ENCODE results near the gene MBD4. TPM values are rescaled to one million over a fixed set of nuclear protein-coding genes. Genes with fewer than 3 reads are reported as not detected.
"Not testable (repeated sequence)": the region's sequence is repeated elsewhere in the genome, so short reads cannot be mapped to it uniquely, and the experiment has no call there.

The MBD4 gene
- total RNA-seq (140 and 144 TPM in 2 replicates), polyA plus RNA-seq (89.7 and 95.7 TPM in 2 replicates), polyA minus RNA-seq (49.0 and 63.0 TPM in 2 replicates)
- total RNA-seq (2013), result 187 TPM

GRCh38 chr3:129439817-129440617, at the start of gene MBD4, which contains the start of gene IFT122:
TSS of gene MBD4 (minus strand) at chr3:129439948. CDS start at chr3:129439833, 115 bp downstream.
TSS of gene IFT122 (plus strand) at chr3:129440224. CDS start at chr3:129440331, 107 bp downstream.
- intact Hi-C loops (cut with micrococcal nuclease), result loop anchor here (1.0 to 5.0 kb wide), 11 partner anchors 12 to 453 kb away; partner anchors contain the start of genes EFCAB12, HMCES, PLXND1 and TMCC1
- peak; percentile 84 for ATAC-seq (ENCODE audit: low read depth)
- peaks cover 52% of the 10 kb centered on the region for H3K4me1 Mint-ChIP-seq

GRCh38 chr3:129489258-129489657, 49.5 kb upstream of the MBD4 start:
- POLR2A ChIA-PET; H3K27ac ChIP-seq (ENCODE audit: low read length in 2 of 2): not testable (repeated sequence)

More at GRCh38 chr3:129439817-129440617, at the start of gene MBD4, which contains the start of gene IFT122:
- ChIA-PET POLR2A (interaction anchor here (0.8 to 3.1 kb wide), 7 partner anchors 11 to 257 kb away, joined by 3 to 17 read pairs (median 3); partner anchors contain the start of gene EFCAB12), CTCF (interaction anchor here (0.8 to 1.9 kb wide), 8 partner anchors 9 to 278 kb away, joined by 3 to 10 read pairs (median 5); no protein-coding TSS in a partner anchor)
- Histone ChIP-seq H3K4me3 (ENCODE audit: control extremely low read depth in 1 of 5, extremely low read depth in 1 of 5, insufficient read depth in 1 of 5, low read depth in 2 of 5, low read length in 4 of 5) (peak within 1 kb of the TSS; percentile 81 to 100 (median 99)), H3K27ac (ENCODE audit: low read length in 2 of 2) (peak within 1 kb of the TSS; percentile 78 to 91), H3K27me3 (replicated peaks in 1 of 4; ENCODE audit: control extremely low read depth in 1 of 4, control insufficient read depth in 3 of 4, insufficient read depth in 4 of 4, low read length in 3 of 4) (no peaks in the 10 kb centered on the region), H3K4me2 (replicated peaks; ENCODE audit: low read depth, low read length, poor library complexity, severe bottlenecking) (peak within 1 kb of the TSS; percentile 84), H3K9ac (ENCODE audit: low read length) (peak within 1 kb of the TSS; percentile 98), H3K9me3 (ENCODE audit: control extremely low read depth in 1 of 3, control insufficient read depth in 2 of 3, insufficient read depth in 1 of 3, low read length in 2 of 3) (no peaks in the 10 kb centered on the region), H4K20me1 (ENCODE audit: control insufficient read depth, insufficient read depth, low read length, poor library complexity, severe bottlenecking) (no peaks in the 10 kb centered on the region), H3K36me3 (replicated peaks in 1 of 2; ENCODE audit: control extremely low read depth in 1 of 2, control insufficient read depth in 1 of 2, extremely low read depth in 1 of 2, insufficient read depth in 2 of 2, low read length in 1 of 2) (peaks cover 0 to 26% of the 10 kb centered on the region in 2 experiments), H2AFZ (ENCODE audit: insufficient read depth, low read depth, low read length, poor library complexity, severe bottlenecking) (peak within 1 kb of the TSS; percentile 93), H3K79me2 (ENCODE audit: control insufficient read depth, insufficient read depth, low read length) (peaks cover 76% of the 10 kb centered on the region), H3K4me1 (ENCODE audit: control insufficient read depth in 2 of 2, insufficient read depth in 2 of 2, low read length in 2 of 2) (peaks cover 45 to 46% of the 10 kb centered on the region in 2 donors)
- H3K9me3 Mint-ChIP-seq (ENCODE audit: insufficient read depth), result no peaks in the 10 kb centered on the region
- WGBS (ENCODE audit: insufficient coverage), result under 1% methylated on average over 74 of the region's 75 CpGs
- peak within 1 kb of the TSS; percentile 93 for H3K4me3 Mint-ChIP-seq
- no peaks in the 10 kb centered on the region for H3K27me3 Mint-ChIP-seq
- peak within 1 kb of the TSS; percentile 95 for H3K27ac Mint-ChIP-seq
- DNase-seq, result peak; percentile 99
- TF ChIP-seq EZH2 (IDR thresholded peaks at IDR 0.05; ENCODE audit: borderline replicate concordance, insufficient read depth, low read depth, low read length, poor library complexity, severe bottlenecking) (no peak), CTCF (IDR thresholded peaks at IDR 0.05) (no peak)

GRCh38 chr3:129487868-129488335, 48.2 kb upstream of the MBD4 start:
- H3K27me3 Mint-ChIP-seq; H2AFZ ChIP-seq (ENCODE audit: insufficient read depth, low read depth, low read length, poor library complexity, severe bottlenecking); ATAC-seq (ENCODE audit: low read depth); H3K9ac ChIP-seq (ENCODE audit: low read length); H3K36me3 ChIP-seq (replicated peaks in 1 of 2; ENCODE audit: control extremely low read depth in 1 of 2, control insufficient read depth in 1 of 2, extremely low read depth in 1 of 2, insufficient read depth in 2 of 2, low read length in 1 of 2); H3K79me2 ChIP-seq (ENCODE audit: control insufficient read depth, insufficient read depth, low read length); DNase-seq; H4K20me1 ChIP-seq (ENCODE audit: control insufficient read depth, insufficient read depth, low read length, poor library complexity, severe bottlenecking); intact Hi-C loops (cut with micrococcal nuclease); POLR2A ChIA-PET; H3K4me2 ChIP-seq (replicated peaks; ENCODE audit: low read depth, low read length, poor library complexity, severe bottlenecking); H3K27ac ChIP-seq (ENCODE audit: low read length in 2 of 2); H3K27me3 ChIP-seq (replicated peaks in 1 of 4; ENCODE audit: control extremely low read depth in 1 of 4, control insufficient read depth in 3 of 4, insufficient read depth in 4 of 4, low read length in 3 of 4); H3K4me3 ChIP-seq (ENCODE audit: control extremely low read depth in 1 of 5, extremely low read depth in 1 of 5, insufficient read depth in 1 of 5, low read depth in 2 of 5, low read length in 4 of 5); H3K27ac Mint-ChIP-seq; H3K4me1 ChIP-seq (ENCODE audit: control insufficient read depth in 2 of 2, insufficient read depth in 2 of 2, low read length in 2 of 2); H3K4me3 Mint-ChIP-seq; H3K9me3 Mint-ChIP-seq (ENCODE audit: insufficient read depth); H3K9me3 ChIP-seq (ENCODE audit: control extremely low read depth in 1 of 3, control insufficient read depth in 2 of 3, insufficient read depth in 1 of 3, low read length in 2 of 3); H3K4me1 Mint-ChIP-seq: not testable (repeated sequence)
- CTCF ChIA-PET, result interaction anchor here (0.6 to 1.2 kb wide), 2 partner anchors 284 to 343 kb away, joined by 3 read pairs; no protein-coding TSS in a partner anchor
- WGBS (ENCODE audit: insufficient coverage), result 100% methylated on average over 4 of the region's 4 CpGs

More at GRCh38 chr3:129489258-129489657, 49.5 kb upstream of the MBD4 start:
- H3K27me3 Mint-ChIP-seq; H3K4me1 ChIP-seq (ENCODE audit: control insufficient read depth in 2 of 2, insufficient read depth in 2 of 2, low read length in 2 of 2); H3K9ac ChIP-seq (ENCODE audit: low read length); H3K36me3 ChIP-seq (replicated peaks in 1 of 2; ENCODE audit: control extremely low read depth in 1 of 2, control insufficient read depth in 1 of 2, extremely low read depth in 1 of 2, insufficient read depth in 2 of 2, low read length in 1 of 2); H3K4me1 Mint-ChIP-seq; H3K4me2 ChIP-seq (replicated peaks; ENCODE audit: low read depth, low read length, poor library complexity, severe bottlenecking); DNase-seq; H3K27ac Mint-ChIP-seq; H3K9me3 ChIP-seq (ENCODE audit: control extremely low read depth in 1 of 3, control insufficient read depth in 2 of 3, insufficient read depth in 1 of 3, low read length in 2 of 3); H2AFZ ChIP-seq (ENCODE audit: insufficient read depth, low read depth, low read length, poor library complexity, severe bottlenecking); H3K9me3 Mint-ChIP-seq (ENCODE audit: insufficient read depth); H3K27me3 ChIP-seq (replicated peaks in 1 of 4; ENCODE audit: control extremely low read depth in 1 of 4, control insufficient read depth in 3 of 4, insufficient read depth in 4 of 4, low read length in 3 of 4); H4K20me1 ChIP-seq (ENCODE audit: control insufficient read depth, insufficient read depth, low read length, poor library complexity, severe bottlenecking); H3K4me3 Mint-ChIP-seq; ATAC-seq (ENCODE audit: low read depth); H3K79me2 ChIP-seq (ENCODE audit: control insufficient read depth, insufficient read depth, low read length); intact Hi-C loops (cut with micrococcal nuclease); H3K4me3 ChIP-seq (ENCODE audit: control extremely low read depth in 1 of 5, extremely low read depth in 1 of 5, insufficient read depth in 1 of 5, low read depth in 2 of 5, low read length in 4 of 5): not testable (repeated sequence)
- 93% methylated on average over 3 of the region's 10 CpGs for whole genome bisulfite sequencing (ENCODE audit: insufficient coverage)
- CTCF ChIA-PET, result interaction anchor here (1.3 to 4.2 kb wide), 6 partner anchors 106 to 445 kb away, joined by 3 to 35 read pairs (median 22); no protein-coding TSS in a partner anchor
